ENCODE data around the gene BYSL. TPM values are rescaled to one million over a fixed set of nuclear protein-coding genes. Genes with fewer than 3 reads are reported as not detected.

BYSL gene
- total and polyA plus RNA-seq, 9 of the 15 experiments (the other 6 are each of a cell fraction or from before 2014, with no cell fraction given) = 22.2 to 92.3 (median 53.4) TPM

DNA sequence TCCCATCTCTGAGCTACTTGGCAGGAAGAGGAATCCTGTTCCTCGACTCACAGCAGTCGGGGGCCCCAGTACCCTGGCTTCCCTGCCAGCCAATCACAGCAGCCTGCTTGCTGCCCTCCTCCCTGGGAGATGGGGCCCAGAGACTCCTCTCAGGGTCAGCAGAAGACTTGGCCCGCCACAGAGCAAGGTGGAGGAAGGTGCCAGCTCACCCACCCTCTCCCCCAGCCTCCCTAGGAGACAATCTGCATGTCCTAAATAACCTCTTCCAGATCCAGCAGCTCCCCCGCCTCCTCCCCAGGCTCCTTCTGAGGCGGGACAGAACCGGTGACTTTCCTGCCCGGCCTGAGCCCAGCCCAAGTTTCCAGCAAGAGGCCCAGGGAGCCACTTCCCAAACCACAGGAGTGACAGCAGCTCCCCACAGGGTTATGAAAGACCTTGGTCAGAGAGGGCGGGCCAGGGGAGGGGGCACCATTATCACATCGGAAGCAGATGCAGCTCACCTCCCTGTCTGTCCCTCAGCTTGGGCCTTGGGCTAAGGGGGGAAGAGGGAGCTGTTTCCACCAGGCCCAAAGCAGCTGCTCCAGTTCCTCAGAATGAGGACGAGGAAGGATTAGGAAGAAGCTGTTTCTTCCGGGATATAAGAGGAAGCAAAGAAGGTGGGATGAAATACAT lies 18.0 kb downstream of the BYSL start (continued):
- TF ChIP-seq, protein P1, sequence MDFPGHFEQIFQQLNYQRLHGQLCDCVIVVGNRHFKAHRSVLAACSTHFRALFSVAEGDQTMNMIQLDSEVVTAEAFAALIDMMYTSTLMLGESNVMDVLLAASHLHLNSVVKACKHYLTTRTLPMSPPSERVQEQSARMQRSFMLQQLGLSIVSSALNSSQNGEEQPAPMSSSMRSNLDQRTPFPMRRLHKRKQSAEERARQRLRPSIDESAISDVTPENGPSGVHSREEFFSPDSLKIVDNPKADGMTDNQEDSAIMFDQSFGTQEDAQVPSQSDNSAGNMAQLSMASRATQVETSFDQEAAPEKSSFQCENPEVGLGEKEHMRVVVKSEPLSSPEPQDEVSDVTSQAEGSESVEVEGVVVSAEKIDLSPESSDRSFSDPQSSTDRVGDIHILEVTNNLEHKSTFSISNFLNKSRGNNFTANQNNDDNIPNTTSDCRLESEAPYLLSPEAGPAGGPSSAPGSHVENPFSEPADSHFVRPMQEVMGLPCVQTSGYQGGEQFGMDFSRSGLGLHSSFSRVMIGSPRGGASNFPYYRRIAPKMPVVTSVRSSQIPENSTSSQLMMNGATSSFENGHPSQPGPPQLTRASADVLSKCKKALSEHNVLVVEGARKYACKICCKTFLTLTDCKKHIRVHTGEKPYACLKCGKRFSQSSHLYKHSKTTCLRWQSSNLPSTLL (IDR thresholded peaks at IDR 0.05) = no peak
- TF ChIP-seq NR2F6 (CRISPR knock-in tag; IDR thresholded peaks at IDR 0.05) (no peak), KAT8 (IDR thresholded peaks at IDR 0.05; ENCODE audit: low read depth) (no peak), ZKSCAN8 (CRISPR knock-in tag; IDR thresholded peaks at IDR 0.05) (no peak), ZC3H8 (IDR thresholded peaks at IDR 0.05) (no peak), MTA1 (IDR thresholded peaks at IDR 0.05; ENCODE audit: borderline replicate concordance) (no peak; the same call in 1 of the 2 replicates), ESRRA (IDR thresholded peaks at IDR 0.05; ENCODE audit: borderline replicate concordance, low read depth) (peak; percentile 96; the same call in 1 of the 2 replicates), PRPF4 (IDR thresholded peaks at IDR 0.05; ENCODE audit: insufficient read depth, low read depth, low read length, poor library complexity, severe bottlenecking) (no peak), ATF7 (IDR thresholded peaks at IDR 0.05) (peak; percentile 49; the same call in 1 of the 2 replicates), U2AF2 (optimal IDR thresholded peaks at IDR 0.05; ENCODE audit: low read depth, low read length) (no peak), RUNX1 (IDR thresholded peaks at IDR 0.05; ENCODE audit: low read depth) (0 out of 2 replicates have a peak, but pooled peaks have one; percentile 45), OTX1 (CRISPR knock-in tag; IDR thresholded peaks at IDR 0.05) (0 out of 2 replicates have a peak, but pooled peaks have one; percentile 67), ZFPM2 (CRISPR knock-in tag; IDR thresholded peaks at IDR 0.05) (peak; percentile 62; the same call in 1 of the 2 replicates), MYBL2 (IDR thresholded peaks at IDR 0.05; ENCODE audit: low read depth) (no peak), MYBL2 (CRISPR knock-in tag; IDR thresholded peaks at IDR 0.05; ENCODE audit: borderline replicate concordance) (no peak), PYGO2 (tag; IDR thresholded peaks at IDR 0.05) (no peak), HDAC6 (IDR thresholded peaks at IDR 0.05; ENCODE audit: low read depth, low read length) (no peak), CSDE1 (IDR thresholded peaks at IDR 0.05) (no peak), ZNF121 (CRISPR knock-in tag; conservative IDR thresholded peaks at IDR 0.05) (no peak), STAT5A (IDR thresholded peaks at IDR 0.05; ENCODE audit: borderline replicate concordance, low read length) (no peak; the same call in 1 of the 2 replicates), NCOA2 (IDR thresholded peaks at IDR 0.05; ENCODE audit: partially characterized antibody in 2 of 2) (no peak), POLR2A (conservative IDR thresholded peaks at IDR 0.05) (peak; percentile 47), LARP7 (IDR thresholded peaks at IDR 0.05) (no peak), HDAC8 (tag; IDR thresholded peaks at IDR 0.05) (no peak), FOXM1 (IDR thresholded peaks at IDR 0.05; ENCODE audit: low read depth) (no peak; the same call in 1 of the 2 replicates), FOXM1 (CRISPR knock-in tag; IDR thresholded peaks at IDR 0.05; ENCODE audit: low read depth) (peak; percentile 76; the same call in 1 of the 2 replicates), EWSR1 (IDR thresholded peaks at IDR 0.05; ENCODE audit: borderline replicate concordance, low read depth, partially characterized antibody) (no peak)
- TF ChIP-seq, protein P2, sequence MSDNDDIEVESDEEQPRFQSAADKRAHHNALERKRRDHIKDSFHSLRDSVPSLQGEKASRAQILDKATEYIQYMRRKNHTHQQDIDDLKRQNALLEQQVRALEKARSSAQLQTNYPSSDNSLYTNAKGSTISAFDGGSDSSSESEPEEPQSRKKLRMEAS (CRISPR knock-in tag; IDR thresholded peaks at IDR 0.05) = peak; percentile 15; the same call in 1 of the 2 replicates
- TF ChIP-seq, protein P3, sequence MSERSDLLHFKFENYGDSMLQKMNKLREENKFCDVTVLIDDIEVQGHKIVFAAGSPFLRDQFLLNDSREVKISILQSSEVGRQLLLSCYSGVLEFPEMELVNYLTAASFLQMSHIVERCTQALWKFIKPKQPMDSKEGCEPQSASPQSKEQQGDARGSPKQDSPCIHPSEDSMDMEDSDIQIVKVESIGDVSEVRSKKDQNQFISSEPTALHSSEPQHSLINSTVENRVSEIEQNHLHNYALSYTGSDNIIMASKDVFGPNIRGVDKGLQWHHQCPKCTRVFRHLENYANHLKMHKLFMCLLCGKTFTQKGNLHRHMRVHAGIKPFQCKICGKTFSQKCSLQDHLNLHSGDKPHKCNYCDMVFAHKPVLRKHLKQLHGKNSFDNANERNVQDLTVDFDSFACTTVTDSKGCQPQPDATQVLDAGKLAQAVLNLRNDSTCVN (CRISPR knock-in tag; IDR thresholded peaks at IDR 0.05) = no peak
